ENCODE measurements around the gene SYNPR. TPM values are rescaled to one million over a fixed set of nuclear protein-coding genes. Genes with fewer than 3 reads are reported as not detected.

The SYNPR gene
- total RNA-seq, 1 donor from 2014 or later = not detected

GRCh38 chr3:63662500-63662899 lies 384.4 kb downstream of the SYNPR start:
- peak; percentile 8 for TF ChIP-seq CTCF (conservative IDR thresholded peaks at IDR 0.05; ENCODE audit: low read depth, low read length)
- DNase-seq (ENCODE audit: low read depth) = no peak
- no peak overlapping the region for H3K4me3 ChIP-seq (ENCODE audit: low read depth, low read length)

Measured in epithelial cell of proximal tubule (primary cell).